ENCODE results near the gene ESPN. TPM values are rescaled to one million over a fixed set of nuclear protein-coding genes. Genes with fewer than 3 reads are reported as not detected.

ESPN gene
- total and polyA plus RNA-seq, 10 of the 15 experiments (the other 5 are each of a cell fraction or from before 2014, with no cell fraction given), result 0.18 to 0.71 (median 0.59) TPM; not detected in 7

- no peak for TF ChIP-seq EED (IDR thresholded peaks at IDR 0.05; ENCODE audit: low read depth)
Measured at GRCh38 chr1:6464915-6465314, 40.3 kb downstream of the ESPN start (continued).

- H3K9ac ChIP-seq (ENCODE audit: control insufficient read depth, insufficient read depth, low read length), result no peak overlapping the region
- H3K9me3 ChIP-seq (replicated peaks; ENCODE audit: control insufficient read depth, insufficient read depth, low read length), result no peaks in the 10 kb centered on the region
- RAD21 ChIA-PET (ENCODE audit: unreplicated experiment), result no interaction called here
- TF ChIP-seq KDM1A (IDR thresholded peaks at IDR 0.05; ENCODE audit: borderline replicate concordance), result no peak
- TF ChIP-seq HCFC1 (IDR thresholded peaks at IDR 0.05; ENCODE audit: low read length), result no peak
- TF ChIP-seq NFXL1 (IDR thresholded peaks at IDR 0.05; ENCODE audit: borderline replicate concordance), result no peak
- TF ChIP-seq PAX8 (IDR thresholded peaks at IDR 0.05), result no peak
- TF ChIP-seq SMAD1 (IDR thresholded peaks at IDR 0.05; ENCODE audit: low read depth, partially characterized antibody), result no peak
- TF ChIP-seq SREBF2 (IDR thresholded peaks at IDR 0.05; ENCODE audit: low read length), result no peak
- no peak for TF ChIP-seq CHD2 (IDR thresholded peaks at IDR 0.05; ENCODE audit: borderline replicate concordance, low read depth, low read length)
- TF ChIP-seq BCL11A (IDR thresholded peaks at IDR 0.05; ENCODE audit: low read depth, low read length), result no peak
- TF ChIP-seq ZZZ3 (IDR thresholded peaks at IDR 0.05; ENCODE audit: control insufficient read depth, insufficient read length, low read depth), result no peak
- no peak for TF ChIP-seq CREM (IDR thresholded peaks at IDR 0.05; ENCODE audit: low read depth)
- TF ChIP-seq RUNX3 (IDR thresholded peaks at IDR 0.05; ENCODE audit: low read length), result no peak
- no peak for TF ChIP-seq ZNF274 (IDR thresholded peaks at IDR 0.05; ENCODE audit: insufficient read depth, insufficient read length)
- TF ChIP-seq FOXM1 (IDR thresholded peaks at IDR 0.05; ENCODE audit: low read depth, low read length), result no peak
- TF ChIP-seq PML (IDR thresholded peaks at IDR 0.05; ENCODE audit: low read length), result no peak
- TF ChIP-seq YBX1 (IDR thresholded peaks at IDR 0.05), result no peak
- TF ChIP-seq NR2C1 (IDR thresholded peaks at IDR 0.05), result no peak
- TF ChIP-seq IRF3 (IDR thresholded peaks at IDR 0.05), result no peak
- SMC1A ChIA-PET (ENCODE audit: uncharacterized antibody, unreplicated experiment), result interaction anchor here (1.2 kb wide), 1 partner anchor 20 kb away, joined by 3 read pairs; no protein-coding TSS in a partner anchor
- in situ Hi-C loops (cut with MboI) (no loop called here), intact Hi-C loops (cut with micrococcal nuclease; ENCODE audit: unreplicated experiment) (no loop called here)
- no peak overlapping the region for H3K4me2 ChIP-seq (ENCODE audit: control insufficient read depth, insufficient read depth)
- no TSS peak for BruUV-seq (replicated peaks)
- 8% methylated on average over 21 of the region's 21 CpGs for WGBS (ENCODE audit: insufficient coverage, insufficient replicate concordance, low lambda C conversion rate, missing lambda C conversion rate)
- no peak for DNase-seq (ENCODE audit: low read depth, low spot score)
- no peak overlapping the region for H2AFZ ChIP-seq (ENCODE audit: control insufficient read depth, low read depth, low read length)
- no peaks in the 10 kb centered on the region for H3K79me2 ChIP-seq (ENCODE audit: control insufficient read depth, insufficient read depth, low read length)
- H3K4me1 ChIP-seq (ENCODE audit: control insufficient read depth, insufficient read depth, low read length), result no peaks in the 10 kb centered on the region; the same call in 1 of the 2 replicates
- peaks cover 0 to 3% of the 10 kb centered on the region in 2 experiments; a peak in 3 of 4 replicates for H3K27me3 ChIP-seq (replicated peaks in 1 of 2; ENCODE audit: control insufficient read depth in 2 of 2, insufficient read depth in 2 of 2, low read length in 1 of 2)
- POLR2A ChIA-PET, result no interaction called here
- H4K20me1 ChIP-seq (ENCODE audit: control insufficient read depth, insufficient read depth), result no peaks in the 10 kb centered on the region
- H3K36me3 ChIP-seq (ENCODE audit: control insufficient read depth in 2 of 2, insufficient read depth in 2 of 2, low read length in 1 of 2), result no peaks in the 10 kb centered on the region
- no peak for ATAC-seq
- CTCF ChIA-PET, result interaction anchor here (1.3 to 1.9 kb wide), 3 partner anchors 11 to 27 kb away, joined by 4 to 5 read pairs (median 5); no protein-coding TSS in a partner anchor
- no peak overlapping the region for H3K27ac ChIP-seq (ENCODE audit: control insufficient read depth, insufficient read depth)
- no peak overlapping the region for H3K4me3 ChIP-seq
- FAIRE-seq, result no peak
Measured at GRCh38 chr1:6465461-6466005, 41.0 kb downstream of the ESPN start.

Measured in GM12878 (cell line).